Measurements from ENCODE around the gene CDCA8. TPM values are rescaled to one million over a fixed set of nuclear protein-coding genes. Genes with fewer than 3 reads are reported as not detected.
A peak's percentile ranks its signal among the peaks of the same experiment; 100 is the strongest.

Gene CDCA8
- total and polyA plus RNA-seq, 2 experiments from 2014 or later: 31.6 to 37.9 TPM

GRCh38 chr1:37721565-37721964 is 29.2 kb downstream of the CDCA8 start:
- no peaks in the 10 kb centered on the region for H3K9me3 Mint-ChIP-seq
- Histone ChIP-seq H3K9me2 (ENCODE audit: insufficient read depth) (no peaks in the 10 kb centered on the region), H2AFZ (no peak overlapping the region; the same call in 1 of the 2 replicates), H3K36me3 (ENCODE audit: insufficient read depth) (no peaks in the 10 kb centered on the region), H3K27me3 (ENCODE audit: insufficient read depth) (no peaks in the 10 kb centered on the region), H3F3A (replicated peaks; ENCODE audit: low read depth) (no peaks in the 10 kb centered on the region), H3K4me1 (ENCODE audit: insufficient read depth) (no peaks in the 10 kb centered on the region; the same call in 1 of the 2 replicates), H3K4me3 (no peak overlapping the region), H3K27ac (ENCODE audit: low read depth) (no peak overlapping the region), H4K20me1 (replicated peaks; ENCODE audit: insufficient read depth) (no peaks in the 10 kb centered on the region), H3K79me2 (replicated peaks; ENCODE audit: insufficient read depth) (no peaks in the 10 kb centered on the region), H3K4me2 (no peak overlapping the region)
- DNase-seq (ENCODE audit: low spot score): peak; percentile 47
- TF ChIP-seq CTCF (conservative IDR thresholded peaks at IDR 0.05; ENCODE audit: low read depth in 2 of 2): 0 out of 4 replicates have a peak, but pooled peaks of 1 of the 2 experiments have one; percentile 2
- TF ChIP-seq STAT1 (IDR thresholded peaks at IDR 0.05; ENCODE audit: unreplicated experiment): no peak
- no peak for TF ChIP-seq ZNF331 (CRISPR knock-in tag; IDR thresholded peaks at IDR 0.05; ENCODE audit: low read depth)
- no peak for TF ChIP-seq ZNF462 (CRISPR knock-in tag; IDR thresholded peaks at IDR 0.05)
- TF ChIP-seq REST (IDR thresholded peaks at IDR 0.05; ENCODE audit: unreplicated experiment): no peak
- no peak for TF ChIP-seq ETS1 (IDR thresholded peaks at IDR 0.05)
- H3K36me3 Mint-ChIP-seq (ENCODE audit: low read depth): no peaks in the 10 kb centered on the region
- ATAC-seq: peak; percentile 78
- H3K4me3 Mint-ChIP-seq: no peak overlapping the region
- H3K27me3 Mint-ChIP-seq (ENCODE audit: insufficient read depth, low read depth, poor library complexity): peaks cover 4% of the 10 kb centered on the region
- no peak overlapping the region for H3K27ac Mint-ChIP-seq
- peaks cover 12% of the 10 kb centered on the region; the same call in 1 of the 3 replicates for H3K4me1 Mint-ChIP-seq
